ENCODE measurements around the gene HSPA1L. TPM values are rescaled to one million over a fixed set of nuclear protein-coding genes. Genes with fewer than 3 reads are reported as not detected.

HSPA1L gene
- total RNA-seq = 0.73 and 0.97 TPM in 2 replicates

DNA sequence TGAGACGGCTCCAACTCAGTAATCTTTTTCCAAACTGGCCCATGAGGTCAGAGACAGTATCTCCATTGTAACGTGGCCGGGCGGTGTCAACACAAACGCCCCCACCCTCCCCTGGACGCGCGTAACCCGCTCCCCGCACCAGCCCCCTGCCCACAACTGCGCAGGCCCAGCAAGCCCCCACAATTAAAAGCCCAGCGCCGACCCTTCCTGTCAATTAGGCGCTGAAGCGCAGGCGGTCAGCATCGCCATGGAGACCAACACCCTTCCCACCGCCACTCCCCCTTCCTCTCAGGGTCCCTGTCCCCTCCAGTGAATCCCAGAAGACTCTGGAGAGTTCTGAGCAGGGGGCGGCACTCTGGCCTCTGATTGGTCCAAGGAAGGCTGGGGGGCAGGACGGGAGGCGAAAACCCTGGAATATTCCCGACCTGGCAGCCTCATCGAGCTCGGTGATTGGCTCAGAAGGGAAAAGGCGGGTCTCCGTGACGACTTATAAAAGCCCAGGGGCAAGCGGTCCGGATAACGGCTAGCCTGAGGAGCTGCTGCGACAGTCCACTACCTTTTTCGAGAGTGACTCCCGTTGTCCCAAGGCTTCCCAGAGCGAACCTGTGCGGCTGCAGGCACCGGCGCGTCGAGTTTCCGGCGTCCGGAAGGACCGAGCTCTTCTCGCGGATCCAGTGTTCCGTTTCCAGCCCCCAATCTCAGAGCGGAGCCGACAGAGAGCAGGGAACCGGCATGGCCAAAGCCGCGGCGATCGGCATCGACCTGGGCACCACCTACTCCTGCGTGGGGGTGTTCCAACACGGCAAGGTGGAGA, at the start of gene HSPA1L, which contains the start of gene HSPA1A:
TSS of gene HSPA1L (minus strand) at position 259 of the 814 bp plus-strand sequence. CDS start 3,311 bp downstream, outside the sequence.
TSS of gene HSPA1A (plus strand) at position 519 of the 814 bp plus-strand sequence. CDS start at position 733, 214 bp downstream.

DNA sequence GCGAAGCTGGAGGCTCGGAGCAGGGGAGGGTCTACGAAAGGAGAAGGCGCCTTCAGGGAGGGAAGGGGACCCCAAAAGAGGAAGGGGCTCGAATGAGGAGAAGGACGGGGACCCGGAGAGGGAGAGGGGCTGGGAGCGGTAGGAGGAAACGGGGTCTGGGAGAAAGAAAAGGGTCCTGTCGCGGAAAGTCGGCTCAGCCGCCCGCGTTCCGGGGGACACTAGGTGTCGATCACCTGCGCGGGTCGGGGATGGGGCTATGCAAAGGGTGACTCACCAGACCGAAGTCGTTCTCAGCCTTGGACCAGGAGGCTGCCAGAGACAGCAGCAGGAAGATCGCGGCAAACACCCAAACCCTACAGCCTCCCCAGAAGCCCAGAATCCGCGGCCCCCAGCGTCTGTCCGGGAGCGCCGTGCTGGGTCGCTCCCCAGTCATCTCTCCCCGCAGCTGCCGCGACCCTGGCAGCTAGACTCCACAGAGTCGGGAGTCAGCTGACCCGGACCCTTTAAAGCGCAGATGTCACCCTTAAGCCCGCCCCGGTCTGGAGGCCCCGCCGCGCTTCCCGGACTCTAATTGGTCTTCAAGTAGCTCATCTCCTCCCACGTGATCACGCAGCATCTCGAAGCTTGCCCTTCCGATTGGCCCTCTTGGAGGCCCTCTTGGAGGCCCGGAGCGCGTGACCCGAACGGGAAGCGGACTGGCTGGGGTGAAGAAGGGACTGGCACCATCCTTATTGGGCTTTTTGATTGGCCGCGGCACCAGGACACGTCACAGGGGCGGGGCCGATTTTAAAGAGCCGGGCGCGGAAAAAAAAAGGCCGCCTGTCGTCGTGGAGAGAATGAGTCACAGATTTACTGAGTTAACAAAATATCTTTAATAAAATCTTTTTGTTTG, 47.5 kb upstream of the HSPA1L start, which contains the start of gene NEU1:
TSS of gene NEU1 (minus strand) at position 478 of the 892 bp plus-strand sequence. CDS start at position 433, 45 bp downstream.

GRCh38 chr6:31827286-31828079, 12.4 kb upstream of the HSPA1L start, which contains the start of gene HSPA1B:
Gene HSPA1B (plus strand): TSS chr6:31827738. CDS start chr6:31827951, 213 bp downstream.

GRCh38 chr6:31806470-31807272, 8.4 kb downstream of the HSPA1L start, which contains the start of gene LSM2:
Gene LSM2 (minus strand): TSS chr6:31806966. CDS start chr6:31806757, 209 bp downstream.

GRCh38 chr6:31795616-31796298, 19.3 kb downstream of the HSPA1L start, which contains the start of gene VARS1:
Gene VARS1 (minus strand): TSS chr6:31795752. CDS start chr6:31795217, 535 bp downstream.

DNA sequence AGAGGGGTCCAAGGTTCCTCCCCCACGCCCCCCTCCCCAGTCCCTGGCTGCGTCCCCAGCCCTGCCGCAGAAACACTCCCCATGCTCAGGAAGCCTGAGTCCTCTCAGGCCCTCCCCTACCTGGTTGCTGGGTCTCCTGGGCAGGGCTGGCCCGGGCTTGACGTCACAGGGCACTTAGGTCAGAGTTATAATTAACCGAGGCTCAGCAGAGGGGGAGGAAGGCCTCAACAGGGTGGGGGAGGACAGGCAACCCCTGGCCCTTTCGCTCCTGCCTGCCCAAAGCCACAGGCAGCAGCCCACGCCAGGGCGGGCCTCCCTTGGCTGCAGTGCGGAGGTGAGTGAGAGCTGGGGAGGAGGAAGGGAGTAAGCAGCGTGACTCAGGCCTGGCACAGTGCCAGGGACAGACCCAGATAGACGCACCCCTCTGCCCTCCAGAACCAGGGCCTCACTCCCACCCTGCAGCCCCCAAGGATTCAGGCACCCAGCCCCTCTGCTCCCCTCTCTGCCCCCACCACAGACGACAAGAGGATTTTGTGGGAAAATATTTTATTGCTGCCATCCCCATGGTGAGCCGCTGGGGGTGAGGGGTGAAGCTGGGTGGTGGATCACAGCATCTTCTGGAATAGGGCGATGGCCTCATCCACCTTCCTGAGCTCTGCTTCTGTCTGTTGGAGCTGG, 38.0 kb downstream of the HSPA1L start, which contains the start of gene VWA7:
TSS of gene VWA7 (minus strand) at position 340 of the 678 bp plus-strand sequence. CDS start 549 bp downstream, outside the sequence.

GRCh38 chr6:31762356-31762755, 52.7 kb downstream of the HSPA1L start, which contains the start of gene SAPCD1:
Gene SAPCD1 (plus strand): TSS chr6:31762656. CDS start chr6:31763055, 399 bp downstream.

Small RNA genes lying within 50 kb of the gene (small RNA-seq; reads per million reads assigned to genes)
- gene MSH5-SAPCD1 (not detected), gene RF00019 (not detected), gene SAPCD1 (not detected), gene SNORD48 (41.2 reads per million, percentile 97 among the genes with 10 or more reads in this experiment), gene SNORD52 (not detected)

Other genes with a start within 250 kb of the HSPA1L start
- not detected in 2 replicates for gene LTA, start 243.0 kb downstream of the HSPA1L start, total RNA-seq
- 0.16 TPM in 1 of 2 replicates, not detected in the other for gene TNF, start 239.7 kb downstream of the HSPA1L start, total RNA-seq
- gene LTB, start 232.9 kb downstream of the HSPA1L start, total RNA-seq = not detected in 2 replicates
- gene LST1, start 229.0 kb downstream of the HSPA1L start, total RNA-seq = not detected in 2 replicates
- gene NCR3, start 222.3 kb downstream of the HSPA1L start, total RNA-seq = not detected in 2 replicates
- not detected in 2 replicates for gene AIF1, start 200.0 kb downstream of the HSPA1L start, total RNA-seq
- 85.5 and 86.8 TPM in 2 replicates for gene PRRC2A, start 194.6 kb downstream of the HSPA1L start, total RNA-seq
- gene BAG6, start 162.6 kb downstream of the HSPA1L start, total RNA-seq = 203 and 221 TPM in 2 replicates
- 0.65 and 1.2 TPM in 2 replicates for gene APOM, start 159.4 kb downstream of the HSPA1L start, total RNA-seq
- gene C6orf47, start 154.5 kb downstream of the HSPA1L start, total RNA-seq = 24.4 and 24.5 TPM in 2 replicates
- 18.5 and 18.8 TPM in 2 replicates for gene GPANK1, start 150.3 kb downstream of the HSPA1L start, total RNA-seq
- gene CSNK2B, start 149.2 kb downstream of the HSPA1L start, total RNA-seq = 117 and 141 TPM in 2 replicates
- gene LY6G5B, start 145.3 kb downstream of the HSPA1L start, total RNA-seq = 6.3 and 8.4 TPM in 2 replicates
- 0.16 TPM in 1 of 2 replicates, not detected in the other for gene LY6G5C, start 134.2 kb downstream of the HSPA1L start, total RNA-seq
- gene ABHD16A, start 112.0 kb downstream of the HSPA1L start, total RNA-seq = 32.8 and 40.7 TPM in 2 replicates
- not detected in 2 replicates for gene LY6G6F, start 108.4 kb downstream of the HSPA1L start, total RNA-seq
- gene LY6G6D, start 99.9 kb downstream of the HSPA1L start, total RNA-seq = not detected in 2 replicates
- not detected in 2 replicates for gene LY6G6C, start 93.5 kb downstream of the HSPA1L start, total RNA-seq
- gene MPIG6B, start 91.9 kb downstream of the HSPA1L start, total RNA-seq = not detected in 2 replicates
- gene DDAH2, start 86.0 kb downstream of the HSPA1L start, total RNA-seq = 62.3 and 78.3 TPM in 2 replicates
- gene CLIC1, start 78.8 kb downstream of the HSPA1L start, total RNA-seq = 499 and 664 TPM in 2 replicates
- gene MSH5, start 75.3 kb downstream of the HSPA1L start, total RNA-seq = 9.6 and 11.7 TPM in 2 replicates
- 0.61 TPM in 1 of 2 replicates, not detected in the other for gene SAPCD1, start 52.6 kb downstream of the HSPA1L start, total RNA-seq
- under 0.01 and 0.97 TPM in 2 replicates for gene VWA7, start 38.0 kb downstream of the HSPA1L start, total RNA-seq
- gene VARS1, start 19.5 kb downstream of the HSPA1L start, total RNA-seq = 48.5 and 60.0 TPM in 2 replicates
- 15.1 and 19.4 TPM in 2 replicates for gene LSM2, start 8.3 kb downstream of the HSPA1L start, total RNA-seq
- 148 and 178 TPM in 2 replicates for gene HSPA1A, start 260 bp upstream of the HSPA1L start, total RNA-seq
- gene HSPA1B, start 12.5 kb upstream of the HSPA1L start, total RNA-seq = 149 and 152 TPM in 2 replicates
- 74.3 and 76.3 TPM in 2 replicates for gene NEU1, start 47.5 kb upstream of the HSPA1L start, total RNA-seq
- not detected in 2 replicates for gene SLC44A4, start 63.7 kb upstream of the HSPA1L start, total RNA-seq
- gene EHMT2, start 82.4 kb upstream of the HSPA1L start, total RNA-seq = 55.6 and 57.8 TPM in 2 replicates
- 2.3 and 4.4 TPM in 2 replicates for gene ZBTB12, start 86.8 kb upstream of the HSPA1L start, total RNA-seq
- 2.1 and 3.3 TPM in 2 replicates for gene C2, start 112.4 kb upstream of the HSPA1L start, total RNA-seq
- gene CFB, start 130.8 kb upstream of the HSPA1L start, total RNA-seq = 13.5 and 31.3 TPM in 2 replicates
- 81.9 and 97.9 TPM in 2 replicates for gene NELFE, start 143.7 kb upstream of the HSPA1L start, total RNA-seq
- 47.5 and 61.8 TPM in 2 replicates for gene SKIC2, start 143.9 kb upstream of the HSPA1L start, total RNA-seq
- 21.1 and 21.3 TPM in 2 replicates for gene DXO, start 156.9 kb upstream of the HSPA1L start, total RNA-seq
- gene C4A, start 166.8 kb upstream of the HSPA1L start, total RNA-seq = 4.9 and 6.8 TPM in 2 replicates
- 2.1 and 2.8 TPM in 2 replicates for gene C4B, start 199.5 kb upstream of the HSPA1L start, total RNA-seq
- gene CYP21A2, start 223.1 kb upstream of the HSPA1L start, total RNA-seq = 0.12 TPM in 1 of 2 replicates, not detected in the other

Measured in hair follicle dermal papilla cell (primary cell).